Activated CD8-positive, alpha-beta memory T cell treated with anti-CD3 and anti-CD28 coated beads, Interleukin-2, amount 50 U/mL, for 48 hours (primary cell): ENCODE data around the gene TNC.

Experiments used
- DNase-seq: peaks from one replicate; pipeline ENCODE4 v3.0.0-alpha.2; 2020

TNC gene

GRCh38 chr9:115005322-115005721 lies 112.6 kb downstream of the TNC start:
- DNase-seq: no peak

GRCh38 chr9:115004545-115004944 lies 113.4 kb downstream of the TNC start:
- no peak for DNase-seq

GRCh38 chr9:115002371-115003120 lies 115.4 kb downstream of the TNC start:
- DNase-seq: no peak

GRCh38 chr9:115000217-115000639 lies 117.7 kb downstream of the TNC start:
- no peak for DNase-seq

- DNase-seq: no peak
Measured at GRCh38 chr9:114998326-114998725, 119.6 kb downstream of the TNC start.

- no peak for DNase-seq
Measured at GRCh38 chr9:114995681-114996221, 122.2 kb downstream of the TNC start.

GRCh38 chr9:114994768-114995167 lies 123.2 kb downstream of the TNC start:
- no peak for DNase-seq

GRCh38 chr9:114991861-114992260 lies 126.1 kb downstream of the TNC start:
- no peak for DNase-seq

- DNase-seq: no peak
Measured at GRCh38 chr9:114990901-114991300, 127.1 kb downstream of the TNC start.

GRCh38 chr9:114989600-114990410 lies 128.2 kb downstream of the TNC start:
- DNase-seq: peak; percentile 80

- DNase-seq: peak; percentile 68
Measured at GRCh38 chr9:114988962-114989599, 128.9 kb downstream of the TNC start.

- no peak for DNase-seq
Measured at GRCh38 chr9:114987116-114987515, 130.8 kb downstream of the TNC start.

GRCh38 chr9:114985959-114986501 lies 131.9 kb downstream of the TNC start:
- DNase-seq: no peak

- DNase-seq: no peak
Measured at GRCh38 chr9:114981063-114981462, 136.9 kb downstream of the TNC start.

GRCh38 chr9:114973216-114973615 lies 144.7 kb downstream of the TNC start:
- DNase-seq: no peak

GRCh38 chr9:114972510-114973136 lies 145.3 kb downstream of the TNC start:
- no peak for DNase-seq
